Lung microvascular endothelial cell (primary cell): ENCODE results near the gene TMBIM1. TPM values are rescaled to one million over a fixed set of nuclear protein-coding genes. Genes with fewer than 3 reads are reported as not detected.

Source experiments
- total RNA-seq: library from RNA; depleted of rRNA; stranded (reverse); fragments of >200 nt; gene quantifications from 2 replicates; pipeline ENCODE4 v1.2.1, GENCODE V29; 2014

TMBIM1 gene
- total RNA-seq, 1 donor from 2014 or later = 180 TPM

Other genes with a start within 250 kb of the TMBIM1 start
- gene RUFY4, start 223.2 kb downstream of the TMBIM1 start, total RNA-seq = not detected in 2 replicates
- not detected in 2 replicates for gene CXCR2, start 166.5 kb downstream of the TMBIM1 start, total RNA-seq
- gene CXCR1, start 125.5 kb downstream of the TMBIM1 start, total RNA-seq = not detected in 2 replicates
- 213 and 281 TPM in 2 replicates for gene ARPC2, start 75.3 kb downstream of the TMBIM1 start, total RNA-seq
- under 0.01 TPM in 1 of 2 replicates, not detected in the other for gene GPBAR1, start 31.5 kb downstream of the TMBIM1 start, total RNA-seq
- 111 and 116 TPM in 2 replicates for gene AAMP, start 22.4 kb downstream of the TMBIM1 start, total RNA-seq
- 19.2 and 20.0 TPM in 2 replicates for gene PNKD, start 22.0 kb downstream of the TMBIM1 start, total RNA-seq
- not detected in 2 replicates for gene CATIP, start 64.4 kb upstream of the TMBIM1 start, total RNA-seq
- under 0.01 and 0.20 TPM in 2 replicates for gene SLC11A1, start 89.8 kb upstream of the TMBIM1 start, total RNA-seq
- gene CTDSP1, start 107.4 kb upstream of the TMBIM1 start, total RNA-seq = 41.2 and 78.4 TPM in 2 replicates
- not detected in 2 replicates for gene VIL1, start 126.6 kb upstream of the TMBIM1 start, total RNA-seq